GM12878 (cell line): ENCODE measurements around the gene NRG4. TPM values are rescaled to one million over a fixed set of nuclear protein-coding genes. Genes with fewer than 3 reads are reported as not detected.
"Not testable (repeated sequence)": the region's sequence is repeated elsewhere in the genome, so short reads cannot be mapped to it uniquely, and the experiment has no call there.

ENCODE experiments used
- ATAC-seq: fragments of 200-7000 bp; cut with Tn5 transposase; 3 replicates; pipeline ENCODE4 v1.9.1; 2020; ENCODE audit warnings: mild to moderate bottlenecking, moderate library complexity
- BruUV-seq: library from RNA; stranded (reverse); fragments of 400-500 nt; replicated peaks from 2 replicates; lab custom pipeline; 2021; lab: Mats Ljungman, UMichigan
- CTCF ChIA-PET: fragments of 300-600 bp; sonication (Branson Sonifier 250); formaldehyde crosslinking; extraction: SDS; loops from one replicate; lab custom pipeline; 2021; ENCODE audit warnings: inconsistent platforms; lab: Yijun Ruan, JAX
- POLR2A ChIA-PET: fragments of 350-600 bp; formaldehyde crosslinking; extraction: SDS; loops from one replicate; lab custom pipeline; 2021; ENCODE audit warnings: inconsistent platforms; lab: Charles Lee
- RAD21 ChIA-PET: fragments of 300-600 bp; sonication (Branson Sonifier 250); formaldehyde crosslinking; loops from one replicate; lab custom pipeline; 2023; ENCODE audit warnings: antibody characterized with exemption; ENCODE audit not compliant: unreplicated experiment; lab: Charles Lee
- SMC1A ChIA-PET: fragments of 300-600 bp; sonication (Branson Sonifier 250); formaldehyde crosslinking; loops from one replicate; lab custom pipeline; 2023; ENCODE audit not compliant: unreplicated experiment, uncharacterized antibody; lab: Charles Lee
- DNase-seq: peaks from one replicate; pipeline ENCODE4 v3.0.0-alpha.2; 2011; ENCODE audit warnings: low read depth, low spot score
- FAIRE-seq: peaks from 3 replicates; lab custom pipeline; 2011; peaks lifted over from hg19 to GRCh38; lab: Jason Lieb, UNC
- H2AFZ ChIP-seq: 2 replicates; pipeline ENCODE4 v1.6.0; 2011; ENCODE audit warnings: low read depth, low read length, control low read depth; ENCODE audit not compliant: control insufficient read depth
- H3K27ac ChIP-seq: 2 replicates; pipeline ENCODE4 v1.5.1; 2011; ENCODE audit warnings: control low read depth; ENCODE audit not compliant: control insufficient read depth, insufficient read depth
- H3K27me3 ChIP-seq, 2 experiments: replicated peaks in 1 of 2; 2 replicates each; pipeline versions ENCODE4 v1.6.0 to v1.6.1; 2011; ENCODE audit warnings: low read length in 1 of 2; ENCODE audit not compliant: control insufficient read depth in 2 of 2, insufficient read depth in 2 of 2
- H3K36me3 ChIP-seq, 2 experiments: 2 replicates each; pipeline ENCODE4 v1.5.1; 2011; ENCODE audit warnings: low read length in 1 of 2; ENCODE audit not compliant: control insufficient read depth in 2 of 2, insufficient read depth in 2 of 2
- H3K4me1 ChIP-seq: 2 replicates; pipeline ENCODE4 v1.6.1; 2011; ENCODE audit warnings: mild to moderate bottlenecking, low read length, moderate library complexity, mixed read lengths; ENCODE audit not compliant: control insufficient read depth, insufficient read depth
- H3K4me2 ChIP-seq: 2 replicates; pipeline ENCODE4 v1.6.0; 2011; ENCODE audit warnings: control low read depth; ENCODE audit not compliant: control insufficient read depth, insufficient read depth
- H3K4me3 ChIP-seq: fragments of 200-600 bp; sonication (generic); 2 replicates; pipeline ENCODE4 v1.5.1; 2016
- H3K79me2 ChIP-seq: 2 replicates; pipeline ENCODE4 v1.6.0; 2011; ENCODE audit warnings: low read length; ENCODE audit not compliant: control insufficient read depth, insufficient read depth
- H3K9ac ChIP-seq: 2 replicates; pipeline ENCODE4 v1.8.0; 2011; ENCODE audit warnings: low read length, control low read depth, mixed read lengths; ENCODE audit not compliant: control insufficient read depth, insufficient read depth
- H3K9me3 ChIP-seq: replicated peaks from 3 replicates; pipeline ENCODE4 v1.5.1; 2011; ENCODE audit warnings: mild to moderate bottlenecking, low read length; ENCODE audit not compliant: control insufficient read depth, insufficient read depth
- H4K20me1 ChIP-seq: 2 replicates; pipeline ENCODE4 v1.6.0; 2011; ENCODE audit not compliant: control insufficient read depth, insufficient read depth
- BRCA1 ChIP-seq: IDR thresholded peaks from 2 replicates; pipeline ENCODE4 v1.6.1; 2011; ENCODE audit warnings: low read depth, low read length, improper control_type of control experiment
- GABPA ChIP-seq: IDR thresholded peaks from 2 replicates; pipeline ENCODE4 v1.6.1; 2014; ENCODE audit warnings: antibody characterized with exemption, low read depth, mild to moderate bottlenecking, inconsistent platforms
- GATAD2B ChIP-seq: fragments of 450-650 bp; conservative IDR thresholded peaks from 2 replicates; pipeline ENCODE4 v1.6.1; 2017; ENCODE audit warnings: low read depth, mild to moderate bottlenecking, moderate library complexity
- SRF ChIP-seq, 2 experiments: IDR thresholded peaks; 2 replicates each; pipeline ENCODE4 v1.6.1; 2011; ENCODE audit warnings: low read depth in 2 of 2, low read length in 2 of 2, mild to moderate bottlenecking in 1 of 2, moderate library complexity in 1 of 2
- SUPT20H ChIP-seq: IDR thresholded peaks from 2 replicates; pipeline ENCODE4 v1.6.1; 2011; ENCODE audit warnings: low read depth, mild to moderate bottlenecking, low read length, moderate library complexity, borderline replicate concordance; ENCODE audit not compliant: control insufficient read depth
- ZBED1 ChIP-seq: IDR thresholded peaks from 2 replicates; pipeline ENCODE4 v1.6.1; 2016; ENCODE audit warnings: borderline replicate concordance
- WGBS: methylation state at CpG from one replicate; pipeline ENCODE4 v1.1.6; 2016; ENCODE audit warnings: low lambda C conversion rate; ENCODE audit not compliant: insufficient replicate concordance, insufficient coverage; ENCODE audit errors: missing lambda C conversion rate; 5-methylcytosine and 5-hydroxymethylcytosine counted together
- in situ Hi-C: fragments of 300-500 bp; cut with MboI; formaldehyde crosslinking; loops from 9 replicates; pipeline ENCODE4 v1.14.3; 2018; ENCODE audit warnings: mixed read lengths
- intact Hi-C: fragments of 100-400 bp; cut with micrococcal nuclease; formaldehyde crosslinking; loops from one replicate; pipeline ENCODE4 v1.14.2; 2022; ENCODE audit not compliant: unreplicated experiment
- polyA plus RNA-seq, 11 experiments: library from polyadenylated mRNA; depleted of rRNA in 4 of 11; unstranded in 6 of 11; stranded (reverse) in 5 of 11; fragments of >200 nt; fragmentation: Nextera tagmentation in 4 of 11; fragmentation: Illumina TruSeq in 1 of 11; extraction: Ambion mirVana in 4 of 11; extraction: Trizol in 1 of 11; gene quantifications; 1 replicate in 1 of 11; 2 replicates in 10 of 11; pipeline versions ENCODE4 v1.2.1 to v1.2.3, GENCODE V29; 2011 to 2016; ENCODE audit warnings: inconsistent platforms in 2 of 11, missing spikeins in 2 of 11, low read depth in 1 of 11
- total RNA-seq, 4 experiments: library from RNA; depleted of rRNA in 3 of 4; stranded (reverse); fragments of >200 nt in 3 of 4; fragmentation: Illumina TruSeq in 1 of 4; extraction: Trizol in 1 of 4; gene quantifications; 2 replicates each; pipeline versions ENCODE4 v1.2.1 to v1.2.3, GENCODE V29; 2013 to 2021
- TF ChIP-seq, protein P1 (sequence below): IDR thresholded peaks from 2 replicates; pipeline ENCODE4 v1.6.1; 2011; ENCODE audit warnings: low read depth, mild to moderate bottlenecking, low read length, moderate library complexity, borderline replicate concordance; ENCODE audit errors: extremely low read depth
- TF ChIP-seq, protein P2 (sequence below): fragments of 450-650 bp; IDR thresholded peaks from 2 replicates; pipeline ENCODE4 v1.6.1; 2014; ENCODE audit warnings: mild to moderate bottlenecking

NRG4 gene
- total and polyA plus RNA-seq, 10 of the 15 experiments (the other 5 are each of a cell fraction or from before 2014, with no cell fraction given), result 0.76 to 8.3 (median 5.5) TPM

DNA sequence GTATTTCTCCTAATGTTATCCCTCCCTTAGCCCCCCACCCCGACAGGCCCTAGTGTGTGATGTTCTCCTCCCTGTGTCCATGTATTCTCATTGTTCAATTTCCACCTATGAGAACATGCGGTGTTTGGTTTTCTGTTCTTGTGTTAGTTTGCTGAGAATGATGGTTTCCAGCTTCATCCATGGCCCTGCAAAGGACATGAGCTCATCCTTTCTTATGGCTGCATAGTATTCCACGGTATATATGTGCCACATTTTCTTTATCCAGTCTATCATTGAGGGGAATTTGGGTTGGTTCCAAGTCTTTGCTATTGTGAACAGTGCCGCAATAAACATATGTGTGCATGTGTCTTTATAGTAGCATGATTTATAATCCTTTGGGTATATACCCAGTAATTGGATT is 1.2 kb upstream of the NRG4 start:
- H2AFZ ChIP-seq, DNase-seq, H3K27ac ChIP-seq, H3K4me2 ChIP-seq, in situ Hi-C loops, ATAC-seq, POLR2A ChIA-PET, BruUV-seq, H3K4me3 ChIP-seq, H4K20me1 ChIP-seq, RAD21 ChIA-PET, H3K79me2 ChIP-seq, H3K27me3 ChIP-seq, H3K4me1 ChIP-seq, SMC1A ChIA-PET, H3K36me3 ChIP-seq, H3K9ac ChIP-seq, intact Hi-C loops, H3K9me3 ChIP-seq, FAIRE-seq: not testable (repeated sequence)
- WGBS, result 58% methylated on average over 4 of the region's 4 CpGs
- CTCF ChIA-PET, result interaction anchor here (1.0 to 1.3 kb wide), 2 partner anchors 43 to 126 kb away, joined by 3 to 4 read pairs; no protein-coding TSS in a partner anchor

DNA sequence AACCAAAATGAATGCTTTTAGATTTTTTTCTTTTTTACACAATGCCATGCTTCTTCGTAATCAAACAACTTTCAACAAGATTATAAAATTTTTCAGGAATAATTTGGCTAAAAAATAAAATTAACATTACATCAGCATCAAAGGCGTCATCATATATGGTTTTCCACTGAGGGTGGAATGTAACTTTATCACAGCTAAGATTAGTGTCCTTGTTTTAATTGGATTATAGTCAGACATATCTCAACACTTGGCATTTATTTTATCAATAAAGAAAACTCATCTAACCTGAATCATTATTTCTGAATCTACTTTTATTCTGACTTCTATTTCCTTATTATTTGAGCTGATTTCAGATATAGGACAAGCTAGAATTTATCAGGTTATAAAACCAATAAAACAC is 1.6 kb downstream of the NRG4 start:
- TF ChIP-seq ZBED1, result no peak
- TF ChIP-seq, protein P1, sequence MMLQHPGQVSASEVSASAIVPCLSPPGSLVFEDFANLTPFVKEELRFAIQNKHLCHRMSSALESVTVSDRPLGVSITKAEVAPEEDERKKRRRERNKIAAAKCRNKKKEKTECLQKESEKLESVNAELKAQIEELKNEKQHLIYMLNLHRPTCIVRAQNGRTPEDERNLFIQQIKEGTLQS, result no peak
- TF ChIP-seq, protein P2, sequence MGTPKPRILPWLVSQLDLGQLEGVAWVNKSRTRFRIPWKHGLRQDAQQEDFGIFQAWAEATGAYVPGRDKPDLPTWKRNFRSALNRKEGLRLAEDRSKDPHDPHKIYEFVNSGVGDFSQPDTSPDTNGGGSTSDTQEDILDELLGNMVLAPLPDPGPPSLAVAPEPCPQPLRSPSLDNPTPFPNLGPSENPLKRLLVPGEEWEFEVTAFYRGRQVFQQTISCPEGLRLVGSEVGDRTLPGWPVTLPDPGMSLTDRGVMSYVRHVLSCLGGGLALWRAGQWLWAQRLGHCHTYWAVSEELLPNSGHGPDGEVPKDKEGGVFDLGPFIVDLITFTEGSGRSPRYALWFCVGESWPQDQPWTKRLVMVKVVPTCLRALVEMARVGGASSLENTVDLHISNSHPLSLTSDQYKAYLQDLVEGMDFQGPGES, result no peak
- no peak for TF ChIP-seq SRF (IDR thresholded peaks at IDR 0.05; ENCODE audit: low read depth in 2 of 2, low read length in 2 of 2)
- no peak for TF ChIP-seq GATAD2B
- TF ChIP-seq BRCA1, result no peak
- TF ChIP-seq GABPA, result no peak
- TF ChIP-seq SUPT20H, result no peak
- no peaks in the 10 kb centered on the region for H3K27me3 ChIP-seq
- ATAC-seq (no peak), DNase-seq (no peak), FAIRE-seq (no peak)
- H4K20me1 ChIP-seq, result no peaks in the 10 kb centered on the region
- no peaks in the 10 kb centered on the region for H3K4me1 ChIP-seq
- BruUV-seq, result no TSS peak
- no peak overlapping the region for H3K27ac ChIP-seq
- H3K4me3 ChIP-seq, result no peak overlapping the region
- ChIA-PET RAD21 (no interaction called here), CTCF (interaction anchor here (1.8 kb wide), 1 partner anchor 15 kb away, joined by 4 read pairs; no protein-coding TSS in a partner anchor), SMC1A (no interaction called here), POLR2A (no interaction called here)
- intact Hi-C loops (no loop called here), in situ Hi-C loops (no loop called here)
- no peaks in the 10 kb centered on the region for H3K36me3 ChIP-seq
- no peak overlapping the region for H3K9ac ChIP-seq
- no peaks in the 10 kb centered on the region for H3K9me3 ChIP-seq
- H2AFZ ChIP-seq, result no peak overlapping the region
- H3K4me2 ChIP-seq, result no peak overlapping the region
- 56% methylated on average over 2 of the region's 2 CpGs for WGBS
- H3K79me2 ChIP-seq, result no peaks in the 10 kb centered on the region
